ENCODE results near the gene ZBTB20. TPM values are rescaled to one million over a fixed set of nuclear protein-coding genes. Genes with fewer than 3 reads are reported as not detected.

The ZBTB20 gene
- total RNA-seq, 3 donors from 2014 or later (not counting 1 experiment from before 2014, with no cell fraction given), result 52.7 to 58.3 (median 55.9) TPM

- peak overlapping the region; percentile 4 for H3K4me3 Mint-ChIP-seq
- no peaks in the 10 kb centered on the region for H3K9me3 Mint-ChIP-seq
- intact Hi-C loops (cut with micrococcal nuclease), result no loop called here
- ATAC-seq (peak; percentile 57 to 69 (median 63)), DNase-seq (peak in 1 of 2 donors; percentile 86)
- TF ChIP-seq CTCF (IDR thresholded peaks at IDR 0.05), result no peak
- Histone ChIP-seq H3K4me3 (ENCODE audit: low read length) (no peak overlapping the region), H3K27ac (ENCODE audit: low read length) (peak overlapping the region; percentile 75), H3K4me1 (ENCODE audit: control insufficient read depth, insufficient read depth, low read length) (peaks cover 24% of the 10 kb centered on the region), H3K36me3 (ENCODE audit: control insufficient read depth, insufficient read depth, low read length) (peaks cover 11% of the 10 kb centered on the region), H3K9me3 (ENCODE audit: control insufficient read depth, insufficient read depth, low read length) (no peaks in the 10 kb centered on the region), H3K27me3 (ENCODE audit: control insufficient read depth, insufficient read depth, low read length) (no peaks in the 10 kb centered on the region)
- peaks cover 49 to 53% of the 10 kb centered on the region in 2 donors for H3K4me1 Mint-ChIP-seq
- H3K27ac Mint-ChIP-seq, result peak overlapping the region; percentile 84 to 87
- H3K27me3 Mint-ChIP-seq (ENCODE audit: low read depth in 2 of 2), result no peaks in the 10 kb centered on the region
- no peaks in the 10 kb centered on the region for H3K36me3 Mint-ChIP-seq
- 69% methylated on average over 3 of the region's 5 CpGs for WGBS (ENCODE audit: insufficient coverage)
These were observed 838.3 kb downstream of the ZBTB20 start for GRCh38 chr3:114308830-114309229.

- TF ChIP-seq CTCF (IDR thresholded peaks at IDR 0.05), result no peak
- Histone ChIP-seq H3K27ac (ENCODE audit: low read length) (peak overlapping the region; percentile 75), H3K9me3 (ENCODE audit: control insufficient read depth, insufficient read depth, low read length) (no peaks in the 10 kb centered on the region), H3K27me3 (ENCODE audit: control insufficient read depth, insufficient read depth, low read length) (no peaks in the 10 kb centered on the region), H3K36me3 (ENCODE audit: control insufficient read depth, insufficient read depth, low read length) (peaks cover 9% of the 10 kb centered on the region), H3K4me1 (ENCODE audit: control insufficient read depth, insufficient read depth, low read length) (peaks cover 24% of the 10 kb centered on the region), H3K4me3 (ENCODE audit: low read length) (no peak overlapping the region)
- H3K9me3 Mint-ChIP-seq, result no peaks in the 10 kb centered on the region
- no peaks in the 10 kb centered on the region for H3K27me3 Mint-ChIP-seq (ENCODE audit: low read depth in 2 of 2)
- 80% methylated on average over 1 of the region's 2 CpGs for WGBS (ENCODE audit: insufficient coverage)
- H3K4me1 Mint-ChIP-seq, result peaks cover 45 to 49% of the 10 kb centered on the region in 2 donors
- DNase-seq (no peak), ATAC-seq (no peak)
- intact Hi-C loops (cut with micrococcal nuclease), result no loop called here
- peak overlapping the region; percentile 84 to 87 for H3K27ac Mint-ChIP-seq
- peak overlapping the region; percentile 4 for H3K4me3 Mint-ChIP-seq
- no peaks in the 10 kb centered on the region for H3K36me3 Mint-ChIP-seq
These were observed 838.7 kb downstream of the ZBTB20 start for GRCh38 chr3:114308377-114308776.

DNA sequence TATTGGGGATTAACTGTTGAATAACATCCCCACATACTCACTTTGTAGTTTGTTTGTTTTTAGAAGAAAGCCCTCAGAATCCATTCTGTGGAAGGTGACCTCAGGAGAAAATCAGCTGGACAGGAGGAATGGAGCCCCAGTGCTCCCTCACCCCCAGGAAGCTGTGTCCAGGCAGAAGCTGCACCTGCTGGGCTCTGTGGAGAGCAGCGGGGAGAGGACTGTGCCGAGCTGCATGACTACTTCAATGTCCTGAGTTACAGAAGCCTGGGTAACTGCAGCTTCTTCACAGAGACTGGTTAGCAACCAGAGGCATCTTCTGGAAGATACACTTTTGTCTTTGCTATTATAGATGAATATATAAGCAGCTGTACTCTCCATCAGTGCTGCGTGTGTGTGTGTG is 839.3 kb downstream of the ZBTB20 start:
- intact Hi-C loops (cut with micrococcal nuclease), result loop anchor here (2.0 kb wide), 1 partner anchor 15 kb away; no protein-coding TSS in a partner anchor
- Histone ChIP-seq H3K36me3 (ENCODE audit: control insufficient read depth, insufficient read depth, low read length) (peaks cover 7% of the 10 kb centered on the region), H3K4me3 (ENCODE audit: low read length) (no peak overlapping the region), H3K27me3 (ENCODE audit: control insufficient read depth, insufficient read depth, low read length) (no peaks in the 10 kb centered on the region), H3K9me3 (ENCODE audit: control insufficient read depth, insufficient read depth, low read length) (no peaks in the 10 kb centered on the region), H3K27ac (ENCODE audit: low read length) (peak overlapping the region; percentile 75), H3K4me1 (ENCODE audit: control insufficient read depth, insufficient read depth, low read length) (peaks cover 24% of the 10 kb centered on the region)
- H3K36me3 Mint-ChIP-seq, result no peaks in the 10 kb centered on the region
- H3K4me1 Mint-ChIP-seq, result peaks cover 44 to 47% of the 10 kb centered on the region in 2 donors
- no peaks in the 10 kb centered on the region for H3K9me3 Mint-ChIP-seq
- TF ChIP-seq CTCF (IDR thresholded peaks at IDR 0.05), result no peak
- peak overlapping the region; percentile 84 to 87 for H3K27ac Mint-ChIP-seq
- no peaks in the 10 kb centered on the region for H3K27me3 Mint-ChIP-seq (ENCODE audit: low read depth in 2 of 2)
- 94% methylated on average over 3 of the region's 3 CpGs for WGBS (ENCODE audit: insufficient coverage)
- DNase-seq (no peak), ATAC-seq (peak; percentile 21 to 30 (median 27))
- H3K4me3 Mint-ChIP-seq, result peak overlapping the region; percentile 51
